ENCODE measurements around the gene SLC24A4. TPM values are rescaled to one million over a fixed set of nuclear protein-coding genes. Genes with fewer than 3 reads are reported as not detected.

Gene SLC24A4
- total and polyA plus RNA-seq, 2 of the 4 experiments (the other 2 are of a cell fraction) = not detected

GRCh38 chr14:92372230-92372629, 49.3 kb downstream of the SLC24A4 start:
- ATAC-seq (ENCODE audit: low read depth) = no peak
- intact Hi-C loops (cut with micrococcal nuclease) (no loop called here), dilution Hi-C loops (cut with HindIII; ENCODE audit: low sequenced_read_pairs, unreplicated experiment) (no loop called here)

More at GRCh38 chr14:92372230-92372629, 49.3 kb downstream of the SLC24A4 start:
- Histone ChIP-seq H3K36me3 (ENCODE audit: control insufficient read depth, insufficient read depth, low read length) (no peaks in the 10 kb centered on the region), H2BK15ac (ENCODE audit: low read depth, low read length) (no peak overlapping the region), H3K27ac (ENCODE audit: insufficient read depth, low read length) (no peak overlapping the region), H3K14ac (replicated peaks; ENCODE audit: low read depth, low read length) (no peak overlapping the region), H2BK120ac (ENCODE audit: low read depth, low read length) (no peak overlapping the region), H3K9me1 (ENCODE audit: insufficient read depth, low read length) (no peaks in the 10 kb centered on the region), H3K56ac (ENCODE audit: extremely low read depth, insufficient read depth, low read length) (no peak overlapping the region), H3K18ac (ENCODE audit: low read depth, low read length) (no peak overlapping the region), H4K91ac (ENCODE audit: insufficient read depth, low read depth, low read length) (no peak overlapping the region), H2BK5ac (ENCODE audit: low read depth, low read length, poor library complexity, severe bottlenecking) (no peak overlapping the region), H2AFZ (replicated peaks; ENCODE audit: low read length, poor library complexity) (no peak overlapping the region), H3K9ac (ENCODE audit: low read depth, low read length) (no peak overlapping the region), H3K27me3 (ENCODE audit: control insufficient read depth, insufficient read depth, low read length) (peaks cover 31% of the 10 kb centered on the region), H3K23ac (ENCODE audit: low read depth, low read length) (no peak overlapping the region), H4K8ac (ENCODE audit: low read depth in 2 of 2, low read length in 2 of 2) (no peak overlapping the region), H3K4me1 (ENCODE audit: control insufficient read depth, insufficient read depth, low read length) (no peaks in the 10 kb centered on the region), H2AK9ac (replicated peaks; ENCODE audit: low read depth, low read length, poor library complexity) (no peak overlapping the region), H3K9me3 (ENCODE audit: control insufficient read depth, insufficient read depth, low read length) (no peaks in the 10 kb centered on the region), H2AK5ac (ENCODE audit: low read depth, low read length) (no peak overlapping the region), H3K4me2 (ENCODE audit: low read depth, low read length) (no peak overlapping the region), H4K5ac (ENCODE audit: low read depth, low read length) (no peak overlapping the region), H2BK20ac (ENCODE audit: low read depth, low read length) (no peak overlapping the region), H3K79me1 (ENCODE audit: low read depth in 1 of 2, low read length in 2 of 2) (no peaks in the 10 kb centered on the region), H3K4ac (ENCODE audit: low read depth, low read length) (no peak overlapping the region), H3K4me3 (ENCODE audit: insufficient read depth, low read depth, low read length) (no peak overlapping the region), H4K20me1 (ENCODE audit: insufficient read depth, low read length) (no peaks in the 10 kb centered on the region)
- ChIA-PET POLR2A (ENCODE audit: unreplicated experiment) (no interaction called here), CTCF (no interaction called here)
- no peak for TF ChIP-seq POLR2A (IDR thresholded peaks at IDR 0.05; ENCODE audit: low read depth, low read length)
- TF ChIP-seq MXI1 (IDR thresholded peaks at IDR 0.05; ENCODE audit: borderline replicate concordance, low read depth, low read length) = no peak
- no peak for TF ChIP-seq MAFK (IDR thresholded peaks at IDR 0.05; ENCODE audit: low read depth, low read length)
- no peak for TF ChIP-seq MAZ (IDR thresholded peaks at IDR 0.05; ENCODE audit: borderline replicate concordance, low read depth, low read length)
- TF ChIP-seq RCOR1 (IDR thresholded peaks at IDR 0.05; ENCODE audit: insufficient replicate concordance, low read length) = no peak
- TF ChIP-seq, protein P1, sequence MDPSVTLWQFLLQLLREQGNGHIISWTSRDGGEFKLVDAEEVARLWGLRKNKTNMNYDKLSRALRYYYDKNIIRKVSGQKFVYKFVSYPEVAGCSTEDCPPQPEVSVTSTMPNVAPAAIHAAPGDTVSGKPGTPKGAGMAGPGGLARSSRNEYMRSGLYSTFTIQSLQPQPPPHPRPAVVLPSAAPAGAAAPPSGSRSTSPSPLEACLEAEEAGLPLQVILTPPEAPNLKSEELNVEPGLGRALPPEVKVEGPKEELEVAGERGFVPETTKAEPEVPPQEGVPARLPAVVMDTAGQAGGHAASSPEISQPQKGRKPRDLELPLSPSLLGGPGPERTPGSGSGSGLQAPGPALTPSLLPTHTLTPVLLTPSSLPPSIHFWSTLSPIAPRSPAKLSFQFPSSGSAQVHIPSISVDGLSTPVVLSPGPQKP (IDR thresholded peaks at IDR 0.05; ENCODE audit: borderline replicate concordance, low read depth, low read length) = no peak
- no peak for TF ChIP-seq CHD1 (IDR thresholded peaks at IDR 0.05; ENCODE audit: low read depth, low read length)
- no peak for TF ChIP-seq CEBPB (IDR thresholded peaks at IDR 0.05; ENCODE audit: low read depth, low read length)
- no peak for TF ChIP-seq RAD21 (IDR thresholded peaks at IDR 0.05; ENCODE audit: low read length)
- TF ChIP-seq FOS (IDR thresholded peaks at IDR 0.05; ENCODE audit: low read depth, low read length) = no peak
- no peak for TF ChIP-seq SMC3 (IDR thresholded peaks at IDR 0.05; ENCODE audit: low read depth, low read length)
- TF ChIP-seq NFE2L2 (IDR thresholded peaks at IDR 0.05; ENCODE audit: low read depth, low read length) = no peak
- TF ChIP-seq, protein P2, sequence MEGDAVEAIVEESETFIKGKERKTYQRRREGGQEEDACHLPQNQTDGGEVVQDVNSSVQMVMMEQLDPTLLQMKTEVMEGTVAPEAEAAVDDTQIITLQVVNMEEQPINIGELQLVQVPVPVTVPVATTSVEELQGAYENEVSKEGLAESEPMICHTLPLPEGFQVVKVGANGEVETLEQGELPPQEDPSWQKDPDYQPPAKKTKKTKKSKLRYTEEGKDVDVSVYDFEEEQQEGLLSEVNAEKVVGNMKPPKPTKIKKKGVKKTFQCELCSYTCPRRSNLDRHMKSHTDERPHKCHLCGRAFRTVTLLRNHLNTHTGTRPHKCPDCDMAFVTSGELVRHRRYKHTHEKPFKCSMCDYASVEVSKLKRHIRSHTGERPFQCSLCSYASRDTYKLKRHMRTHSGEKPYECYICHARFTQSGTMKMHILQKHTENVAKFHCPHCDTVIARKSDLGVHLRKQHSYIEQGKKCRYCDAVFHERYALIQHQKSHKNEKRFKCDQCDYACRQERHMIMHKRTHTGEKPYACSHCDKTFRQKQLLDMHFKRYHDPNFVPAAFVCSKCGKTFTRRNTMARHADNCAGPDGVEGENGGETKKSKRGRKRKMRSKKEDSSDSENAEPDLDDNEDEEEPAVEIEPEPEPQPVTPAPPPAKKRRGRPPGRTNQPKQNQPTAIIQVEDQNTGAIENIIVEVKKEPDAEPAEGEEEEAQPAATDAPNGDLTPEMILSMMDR (conservative IDR thresholded peaks at IDR 0.05; ENCODE audit: low read depth, low read length) = no peak
- TF ChIP-seq BHLHE40 (IDR thresholded peaks at IDR 0.05; ENCODE audit: low read depth, low read length) = no peak
- no TSS peak for BruUV-seq (replicated peaks)
- in situ Hi-C loops (cut with MboI; ENCODE audit: low sequenced_read_pairs) = no loop called here
- no peak for DNase-seq
- WGBS, 2 experiments (ENCODE audit: extremely low coverage in 2 of 2, insufficient read length in 1 of 2) = no CpG with 5 or more reads among the region's 2 CpGs

Data from IMR-90 (cell line).